OCI-LY3 (cell line): ENCODE data around the gene AKR1B1.

Source experiments
- H2AFZ ChIP-seq: fragments of 200-600, 300-600 bp; shearing (Covaris generic); 2 replicates; pipeline ENCODE4 v1.6.0; 2014; ENCODE audit warnings: antibody characterized with exemption, low read depth, low read length
- H3K27ac ChIP-seq: fragments of 200-600, 300-600 bp; sonication (generic); 2 replicates; pipeline ENCODE4 v1.5.1; 2014; ENCODE audit warnings: mild to moderate bottlenecking, low read length, moderate library complexity, mixed read lengths
- H3K27me3 ChIP-seq: fragments of 200-600, 300-600 bp; sonication (generic); 2 replicates; pipeline ENCODE4 v1.6.1; 2014; ENCODE audit warnings: low read depth, low read length, mixed read lengths
- H3K36me3 ChIP-seq: fragments of 200-600, 300-600 bp; sonication (generic); replicated peaks from 2 replicates; pipeline ENCODE3; 2014; ENCODE audit warnings: low read depth, low read length, mixed read lengths
- H3K4me1 ChIP-seq: fragments of 300-600, 200-600 bp; sonication (generic); 2 replicates; pipeline ENCODE4 v1.6.1; 2014; ENCODE audit warnings: low read length, mixed read lengths
- H3K4me2 ChIP-seq: fragments of 200-600, 300-600 bp; sonication (generic); 2 replicates; pipeline ENCODE4 v1.6.1; 2014; ENCODE audit warnings: low read length, mixed read lengths
- H3K4me3 ChIP-seq: fragments of 300-600, 200-600 bp; sonication (generic); 2 replicates; pipeline ENCODE4 v1.5.1; 2014; ENCODE audit warnings: antibody characterized with exemption, mild to moderate bottlenecking, low read length, moderate library complexity
- H3K79me2 ChIP-seq: fragments of 300-600, 200-600 bp; shearing (Covaris generic); 2 replicates; pipeline ENCODE4 v1.6.1; 2014; ENCODE audit warnings: mild to moderate bottlenecking, low read length, mixed read lengths
- H3K9ac ChIP-seq: fragments of 300-600, 200-600 bp; shearing (Covaris generic); 2 replicates; pipeline ENCODE4 v1.6.0; 2014; ENCODE audit warnings: mild to moderate bottlenecking, low read length, moderate library complexity
- H3K9me3 ChIP-seq: fragments of 200-600, 300-600 bp; shearing (Covaris generic); 2 replicates; pipeline ENCODE4 v1.6.1; 2014; ENCODE audit warnings: low read length, mixed read lengths; ENCODE audit not compliant: insufficient read depth
- H4K20me1 ChIP-seq: fragments of 200-600, 300-600 bp; sonication (generic); 2 replicates; pipeline ENCODE4 v1.6.1; 2016; ENCODE audit warnings: low read length, mixed read lengths; ENCODE audit not compliant: insufficient read depth
- CTCF ChIP-seq: fragments of 200-600, 300-600 bp; sonication (generic); IDR thresholded peaks from 2 replicates; pipeline ENCODE4 v1.5.1; 2014; ENCODE audit warnings: antibody characterized with exemption, low read length, low read depth
- EZH2phosphoT487 ChIP-seq: fragments of 200-600 bp; shearing (Covaris generic); IDR thresholded peaks from 2 replicates; pipeline ENCODE4 v1.6.1; 2018; ENCODE audit warnings: antibody characterized with exemption, mixed run types, low read depth

The AKR1B1 gene

GRCh38 chr7:134434701-134435100, 24.2 kb downstream of the AKR1B1 start:
- peaks cover 11% of the 10 kb centered on the region for H3K27me3 ChIP-seq
- TF ChIP-seq EZH2phosphoT487 (no peak), CTCF (no peak)
- no peaks in the 10 kb centered on the region for H4K20me1 ChIP-seq
- no peak overlapping the region for H2AFZ ChIP-seq
- H3K9me3 ChIP-seq = no peaks in the 10 kb centered on the region
- peaks cover 8% of the 10 kb centered on the region for H3K36me3 ChIP-seq
- H3K27ac ChIP-seq = no peak overlapping the region
- no peak overlapping the region for H3K4me2 ChIP-seq
- no peak overlapping the region for H3K4me3 ChIP-seq
- H3K4me1 ChIP-seq = peaks cover 19% of the 10 kb centered on the region
- no peaks in the 10 kb centered on the region for H3K79me2 ChIP-seq
- H3K9ac ChIP-seq = no peak overlapping the region

GRCh38 chr7:134433430-134433829, 25.5 kb downstream of the AKR1B1 start:
- Histone ChIP-seq H3K27ac (no peak overlapping the region), H3K79me2 (no peaks in the 10 kb centered on the region)

GRCh38 chr7:134432296-134433152, 26.4 kb downstream of the AKR1B1 start:
- Histone ChIP-seq H3K27ac (peak overlapping the region; percentile 29), H2AFZ (peak overlapping the region; percentile 88)

More at GRCh38 chr7:134433430-134433829, 25.5 kb downstream of the AKR1B1 start:
- H3K4me2 ChIP-seq = peak overlapping the region; percentile 89
- peaks cover 1% of the 10 kb centered on the region for H3K36me3 ChIP-seq
- no peaks in the 10 kb centered on the region for H4K20me1 ChIP-seq
- peaks cover 22% of the 10 kb centered on the region for H3K27me3 ChIP-seq
- H3K4me3 ChIP-seq = peak overlapping the region; percentile 75
- H3K9me3 ChIP-seq = no peaks in the 10 kb centered on the region
- H2AFZ ChIP-seq = no peak overlapping the region
- TF ChIP-seq EZH2phosphoT487 (no peak), CTCF (no peak)
- no peak overlapping the region for H3K9ac ChIP-seq
- peaks cover 26% of the 10 kb centered on the region for H3K4me1 ChIP-seq

More at GRCh38 chr7:134432296-134433152, 26.4 kb downstream of the AKR1B1 start:
- H3K79me2 ChIP-seq = no peaks in the 10 kb centered on the region
- no peaks in the 10 kb centered on the region for H4K20me1 ChIP-seq
- H3K9me3 ChIP-seq = no peaks in the 10 kb centered on the region
- peaks cover 22% of the 10 kb centered on the region for H3K27me3 ChIP-seq
- TF ChIP-seq CTCF (peak; percentile 87), EZH2phosphoT487 (no peak)
- peaks cover 26% of the 10 kb centered on the region for H3K4me1 ChIP-seq
- peak overlapping the region; percentile 51 for H3K9ac ChIP-seq
- H3K36me3 ChIP-seq = no peaks in the 10 kb centered on the region
- H3K4me3 ChIP-seq = peak overlapping the region; percentile 75
- peak overlapping the region; percentile 89 for H3K4me2 ChIP-seq
